ENCODE measurements around the gene FAM171A2. TPM values are rescaled to one million over a fixed set of nuclear protein-coding genes. Genes with fewer than 3 reads are reported as not detected.

The FAM171A2 gene
- total and polyA plus RNA-seq, 2 of the 8 experiments (the other 6 are each of a cell fraction or from before 2014, with no cell fraction given): 21.9 to 24.1 TPM

- Histone ChIP-seq H2BK120ac (replicated peaks; ENCODE audit: low read depth, low read length) (no peak overlapping the region), H3K56ac (replicated peaks; ENCODE audit: insufficient read length, low read depth, low read length) (no peak overlapping the region), H3K4me3 (ENCODE audit: extremely low read depth in 1 of 4, insufficient read depth in 2 of 4, low read depth in 3 of 4, low read length in 4 of 4) (no peak overlapping the region), H3K36me3 (ENCODE audit: control insufficient read depth in 2 of 4, insufficient read depth in 4 of 4, low read length in 3 of 4) (no peaks in the 10 kb centered on the region), H3K27me3 (replicated peaks in 1 of 4; ENCODE audit: control insufficient read depth in 3 of 4, extremely low read depth in 1 of 4, insufficient read depth in 3 of 4, low read length in 3 of 4) (no peaks in the 10 kb centered on the region), H3K4me1 (replicated peaks in 1 of 4; ENCODE audit: control insufficient read depth in 3 of 4, insufficient read depth in 4 of 4, low read length in 3 of 4) (peaks cover 4 to 17% (median 12%) of the 10 kb centered on the region in 4 experiments; a peak in 6 of 7 replicates), H3K4me2 (ENCODE audit: insufficient read depth in 1 of 2, low read depth in 2 of 2, low read length in 2 of 2) (no peak overlapping the region), H4K5ac (ENCODE audit: insufficient read length, low read depth, low read length) (no peak overlapping the region), H3K79me1 (ENCODE audit: low read depth, low read length) (no peaks in the 10 kb centered on the region), H2AK5ac (ENCODE audit: low read depth, low read length) (no peak overlapping the region), H4K20me1 (replicated peaks in 1 of 2; ENCODE audit: control insufficient read depth in 1 of 2, insufficient read depth in 2 of 2, low read length in 2 of 2) (peaks cover 0 to 2% of the 10 kb centered on the region in 2 experiments), H3K14ac (ENCODE audit: insufficient read length) (no peak overlapping the region), H4K91ac (replicated peaks; ENCODE audit: insufficient read length, low read length) (no peak overlapping the region), H2AFZ (ENCODE audit: low read length) (no peak overlapping the region), H3K27ac (ENCODE audit: low read depth, low read length) (no peak overlapping the region), H4K8ac (ENCODE audit: extremely low read depth, insufficient read depth, low read length) (no peak overlapping the region; the same call in 1 of the 2 replicates), H3K79me2 (ENCODE audit: control insufficient read depth in 1 of 2, insufficient read depth in 2 of 2, low read length in 2 of 2) (no peaks in the 10 kb centered on the region), H3K23ac (ENCODE audit: insufficient read length) (no peak overlapping the region), H3K9me3 (ENCODE audit: insufficient read depth in 2 of 2, low read depth in 1 of 2, low read length in 1 of 2) (no peaks in the 10 kb centered on the region), H3K9ac (replicated peaks in 1 of 4; ENCODE audit: extremely low read depth in 1 of 4, low read depth in 3 of 4, low read length in 3 of 4) (no peak overlapping the region), H2BK15ac (ENCODE audit: low read length) (no peak overlapping the region), H2BK5ac (ENCODE audit: low read depth, low read length) (no peak overlapping the region), H3K4ac (replicated peaks; ENCODE audit: insufficient read length, low read depth, low read length) (no peak overlapping the region), H3K23me2 (ENCODE audit: low read depth, low read length) (peaks cover 5% of the 10 kb centered on the region; the same call in 1 of the 2 replicates), H2BK20ac (ENCODE audit: low read length) (no peak overlapping the region), H3K18ac (ENCODE audit: extremely low read depth, low read length) (no peak overlapping the region), H2BK12ac (ENCODE audit: low read depth, low read length) (no peak overlapping the region)
- no peak for TF ChIP-seq SP2 (IDR thresholded peaks at IDR 0.05; ENCODE audit: low read length)
- no peak for TF ChIP-seq USF2 (IDR thresholded peaks at IDR 0.05; ENCODE audit: low read length)
- no peak for TF ChIP-seq RFX5 (IDR thresholded peaks at IDR 0.05; ENCODE audit: borderline replicate concordance, low read depth, low read length)
- TF ChIP-seq YY1 (IDR thresholded peaks at IDR 0.05; ENCODE audit: low read depth, low read length): no peak
- TF ChIP-seq SAP30 (IDR thresholded peaks at IDR 0.05; ENCODE audit: insufficient read depth, insufficient replicate concordance, low read length): no peak
- no peak for TF ChIP-seq BRCA1 (IDR thresholded peaks at IDR 0.05; ENCODE audit: low read depth, low read length)
- no peak for TF ChIP-seq ZNF274 (IDR thresholded peaks at IDR 0.05; ENCODE audit: borderline replicate concordance, extremely low read depth, low read length)
- TF ChIP-seq KDM4A (IDR thresholded peaks at IDR 0.05; ENCODE audit: low read depth, low read length, severe bottlenecking): no peak
- no peak for TF ChIP-seq CREB1 (IDR thresholded peaks at IDR 0.05)
- no peak for TF ChIP-seq FOSL1 (IDR thresholded peaks at IDR 0.05; ENCODE audit: insufficient read depth, low read depth, low read length)
- no peak for TF ChIP-seq SP4 (IDR thresholded peaks at IDR 0.05; ENCODE audit: low read length)
- CTCF ChIA-PET (ENCODE audit: partially characterized antibody): interaction anchor here (0.7 to 13.8 kb wide), 4 partner anchors 7 to 722 kb away, joined by 3 to 177 read pairs (median 6); partner anchors contain the start of gene FAM171A2
- DNase-seq (ENCODE audit: low read depth in 1 of 2, low spot score in 2 of 2) (no peak), FAIRE-seq (no peak)
- WGBS, 2 experiments (ENCODE audit: extremely low coverage in 1 of 2, insufficient coverage in 1 of 2, insufficient read length in 1 of 2, insufficient replicate concordance in 2 of 2, low coverage in 1 of 2, low lambda C conversion rate in 2 of 2, missing lambda C conversion rate in 1 of 2): 83% methylated on average over 10 of the region's 10 CpGs; no CpG with 5 or more reads in 1 of the 2 experiments
- POLR2A ChIA-PET (ENCODE audit: partially characterized antibody): interaction anchor here (0.9 to 4.4 kb wide), 5 partner anchors 9 to 55 kb away, joined by 3 to 18 read pairs (median 3); partner anchors contain the start of gene FAM171A2
Observed at GRCh38 chr17:44372036-44372435, 8.4 kb upstream of the FAM171A2 start.

Measured in H1 (cell line).